HK-2 (cell line): ENCODE results near the gene CAMK2B.

Source experiments
- DNase-seq: peaks from one replicate; pipeline ENCODE4 v3.0.0-alpha.2; 2018; ENCODE audit not compliant: unreplicated experiment

The CAMK2B gene

GRCh38 chr7:44330331-44330730 lies 4.9 kb upstream of the CAMK2B start:
- no peak for DNase-seq

- DNase-seq: no peak
These were observed 4.5 kb upstream of the CAMK2B start for GRCh38 chr7:44329888-44330287.

GRCh38 chr7:44329081-44329480 lies 3.7 kb upstream of the CAMK2B start:
- no peak for DNase-seq

DNA sequence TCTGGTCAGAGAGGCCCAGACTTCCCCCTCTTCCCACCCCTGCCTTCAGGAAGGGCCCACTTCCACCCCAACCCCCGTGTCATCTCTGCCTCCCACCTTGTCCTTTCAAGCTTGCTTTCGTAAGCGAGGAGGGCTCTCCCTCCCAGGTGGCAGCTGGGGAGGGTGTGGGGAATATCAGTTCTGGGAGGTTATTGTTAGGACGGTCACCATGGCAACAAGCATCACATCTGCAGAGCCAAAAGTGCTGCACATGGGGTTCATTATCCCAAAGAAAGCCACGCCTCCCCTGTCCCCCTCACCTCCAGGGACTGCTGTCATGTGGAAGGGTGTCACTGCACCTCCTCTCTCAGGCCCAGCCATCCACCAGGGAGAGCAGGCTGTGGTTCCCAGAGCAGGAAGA lies 2.6 kb upstream of the CAMK2B start:
- DNase-seq: no peak

DNA sequence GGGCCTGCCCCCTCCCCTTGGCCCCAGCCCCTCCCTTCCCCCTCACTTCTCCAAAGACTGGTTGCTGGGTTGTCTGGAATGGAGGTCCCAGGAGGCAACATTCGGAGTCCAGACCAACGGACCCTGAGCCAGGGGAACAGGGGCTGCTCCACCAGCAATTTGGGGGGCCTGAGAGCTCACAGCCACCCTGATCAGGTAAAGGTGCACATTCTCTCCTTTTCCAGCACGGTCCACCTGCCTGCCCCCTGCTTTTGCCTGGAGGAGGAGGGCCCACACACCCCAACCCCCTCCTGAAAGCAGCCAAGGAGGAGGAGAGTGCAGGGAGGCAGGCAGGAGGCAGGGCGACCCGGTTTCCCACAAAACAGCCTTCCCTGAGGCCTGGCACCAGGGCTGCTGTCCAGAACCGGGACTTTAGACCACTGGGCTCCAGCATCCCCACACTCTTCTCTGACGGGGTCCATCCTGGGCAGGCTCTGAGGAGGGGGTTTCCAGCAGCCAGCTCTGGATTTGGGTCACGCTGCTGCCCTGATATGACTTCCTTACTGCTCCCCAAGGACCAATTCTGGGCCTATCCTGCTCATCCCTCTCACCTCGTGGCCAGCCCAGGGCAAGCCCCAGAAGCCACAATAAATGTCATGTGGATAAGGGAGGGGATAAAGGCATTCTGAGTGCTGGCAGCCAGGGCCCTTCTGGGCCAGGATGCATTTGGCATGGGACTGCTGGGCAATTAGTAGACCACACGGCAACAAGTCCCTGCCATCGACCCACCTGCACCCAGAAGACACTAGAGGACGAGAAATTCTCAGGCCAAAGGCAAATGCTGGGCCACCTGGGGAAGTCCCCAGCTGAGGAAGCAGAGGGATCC lies 1.1 kb upstream of the CAMK2B start:
- no peak for DNase-seq

DNA sequence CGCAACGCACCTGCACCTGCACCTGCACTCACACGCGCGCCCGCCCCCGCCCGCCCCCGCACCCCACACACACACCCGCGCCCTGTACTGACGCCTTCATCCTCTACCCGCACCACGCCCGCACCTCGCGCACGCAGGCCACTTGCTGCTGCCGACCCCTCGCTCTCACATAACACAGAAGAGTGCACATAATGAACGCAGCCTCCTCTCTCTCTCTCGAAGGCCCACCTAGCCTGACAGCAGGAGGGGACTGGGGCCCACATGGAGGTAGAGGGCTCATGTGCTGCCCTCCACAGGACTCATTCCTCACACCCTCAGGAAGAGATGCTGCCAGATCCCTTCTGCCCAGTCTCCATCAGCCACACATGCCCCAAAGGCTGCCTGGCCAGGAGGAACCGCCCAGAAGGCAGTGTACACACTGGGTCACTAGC lies 432 bp upstream of the CAMK2B start:
- DNase-seq: no peak

DNA sequence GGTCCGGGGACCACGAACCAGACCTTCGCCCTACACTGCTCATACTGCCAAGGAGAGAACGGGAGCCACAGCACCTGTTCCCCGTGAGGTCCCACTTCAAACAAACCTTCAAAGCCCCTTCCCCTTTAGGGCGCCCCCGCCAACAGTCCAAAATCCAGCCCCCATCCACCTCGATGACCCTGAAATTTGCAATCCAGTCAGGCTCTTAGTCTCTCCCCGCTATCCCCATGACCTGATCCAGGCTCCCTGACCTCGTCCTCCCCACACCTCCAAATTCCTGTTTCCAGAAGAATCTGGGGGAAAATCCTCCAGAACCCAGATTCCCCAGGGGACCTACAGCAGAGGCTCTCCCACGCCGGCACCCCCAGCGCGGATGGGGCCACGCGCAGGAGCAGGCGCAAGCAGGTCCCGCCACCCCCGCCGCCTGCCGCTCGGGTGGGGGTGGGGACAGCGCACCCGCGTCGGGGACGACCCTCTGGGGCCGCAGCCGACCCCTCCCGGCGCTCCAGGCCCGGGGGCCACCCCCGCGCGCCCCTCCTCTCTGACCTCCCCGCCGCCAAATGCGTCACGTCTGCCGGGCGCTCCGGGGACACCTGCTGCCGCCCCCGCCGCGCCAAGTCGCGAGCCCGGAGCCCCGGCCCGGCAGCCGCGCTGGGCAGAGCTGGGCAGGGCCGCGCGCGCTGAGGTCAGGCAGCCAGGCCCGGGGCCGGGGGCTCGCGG lies 753 bp downstream of the CAMK2B start:
- no peak for DNase-seq

DNA sequence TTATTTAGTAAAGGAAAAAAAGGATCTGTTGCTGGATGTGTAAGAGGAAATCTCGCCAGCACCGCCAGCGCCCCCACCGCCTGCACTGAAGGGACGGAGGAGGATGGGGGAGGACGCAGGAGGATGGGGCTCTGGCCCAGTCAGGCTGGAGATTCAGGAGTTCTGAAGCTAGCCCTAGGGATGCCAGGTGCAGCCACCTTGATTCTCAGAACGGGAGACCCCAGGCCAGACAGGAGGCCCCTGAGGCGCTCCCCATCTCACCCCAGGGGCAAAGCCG lies 1.3 kb downstream of the CAMK2B start:
- no peak for DNase-seq

DNA sequence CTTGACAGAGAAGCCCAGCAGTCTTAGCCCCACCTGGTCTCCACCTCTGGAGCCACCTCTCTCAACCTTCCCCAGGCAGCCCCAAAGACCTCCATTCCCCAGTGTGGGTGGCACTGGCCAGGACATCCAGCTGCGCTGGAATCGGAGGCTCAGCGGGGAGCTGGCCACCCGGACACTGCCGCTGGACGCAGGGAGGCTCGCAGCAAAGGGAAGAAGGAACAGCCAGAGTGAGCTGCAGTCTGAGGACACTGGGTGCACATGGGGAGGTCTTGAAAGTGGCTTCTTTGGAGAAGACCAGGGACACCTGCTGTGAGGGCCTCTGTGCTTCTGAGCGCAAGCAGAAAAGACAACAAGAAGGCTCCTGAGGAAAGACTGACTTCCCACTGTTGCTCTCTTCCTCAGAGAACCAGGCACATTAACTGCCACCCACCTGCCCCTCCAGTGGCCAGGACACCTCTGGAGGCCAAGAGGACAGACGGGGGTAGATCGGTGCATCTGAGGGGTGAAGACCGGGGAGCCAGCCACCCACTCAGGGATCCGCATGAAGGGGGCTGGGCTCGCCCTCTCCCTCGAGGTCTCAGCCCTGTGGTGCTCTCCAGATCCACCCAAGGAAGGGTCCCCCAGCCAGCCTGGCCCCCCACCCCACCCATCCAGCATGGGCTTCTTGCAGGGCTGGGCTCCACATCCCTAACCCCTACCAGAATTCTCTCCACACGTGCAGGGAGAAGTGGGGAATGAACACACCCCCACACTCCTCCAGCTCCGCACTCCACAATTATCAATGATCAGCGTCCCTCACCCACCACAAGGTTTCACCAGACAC lies 1.8 kb downstream of the CAMK2B start:
- no peak for DNase-seq

DNA sequence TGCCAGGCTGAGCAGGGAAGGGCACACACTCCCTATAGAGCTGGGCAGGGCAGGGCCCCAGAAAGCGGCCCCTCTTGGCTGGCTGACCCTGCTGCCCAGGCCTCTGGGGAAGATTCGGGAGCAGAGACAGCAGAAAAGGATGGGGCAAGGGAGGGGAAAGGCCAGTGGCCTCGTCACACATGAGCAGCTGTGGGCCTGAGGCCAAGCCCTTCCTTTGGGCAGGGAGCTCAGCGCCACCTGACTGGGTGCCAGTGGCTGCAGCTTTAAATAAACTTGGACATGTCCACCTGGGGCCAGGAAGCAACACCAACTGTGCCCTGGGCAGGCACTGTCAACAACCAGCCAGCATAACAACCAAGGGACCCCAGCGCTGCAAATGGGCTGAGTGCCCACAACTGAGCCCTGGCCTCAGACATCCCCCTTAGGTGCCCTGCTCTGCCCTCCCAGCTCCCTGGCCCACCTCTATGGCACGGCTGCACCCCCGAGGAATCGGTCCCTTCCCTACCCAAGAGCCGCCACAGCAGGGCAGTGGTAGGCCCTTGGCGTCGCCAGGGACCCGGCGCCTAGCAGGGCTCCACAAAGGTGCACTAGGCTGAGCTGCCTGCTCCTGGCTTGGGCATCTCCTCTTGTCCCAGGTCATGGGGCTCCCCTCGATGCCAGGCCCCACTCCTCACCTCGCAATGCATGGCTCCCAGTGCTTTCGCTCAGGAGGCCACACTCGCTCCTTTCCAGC lies 2.6 kb downstream of the CAMK2B start:
- DNase-seq: no peak

GRCh38 chr7:44321796-44322195 lies 3.6 kb downstream of the CAMK2B start:
- no peak for DNase-seq

- DNase-seq: no peak
These were observed 4.5 kb downstream of the CAMK2B start for GRCh38 chr7:44320794-44321371.

DNA sequence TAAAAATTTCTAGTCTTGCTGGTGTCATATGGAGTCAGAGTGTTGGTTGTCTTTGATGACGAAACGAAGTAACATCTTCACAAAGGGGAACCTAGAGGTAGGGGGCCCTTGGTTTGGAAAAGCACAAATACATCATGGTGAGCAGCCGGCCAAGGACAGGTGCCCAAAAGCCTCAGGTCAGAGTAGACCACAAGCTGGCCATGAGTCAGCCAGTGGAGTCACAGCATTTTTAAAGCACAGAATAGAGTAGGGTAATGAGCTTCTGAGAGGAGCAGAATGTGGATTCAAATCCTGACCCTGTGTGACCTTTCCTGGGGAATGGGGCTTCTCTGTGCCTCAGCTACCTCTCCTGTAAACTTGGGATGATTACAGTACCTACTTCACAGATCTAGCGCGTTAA lies 5.3 kb downstream of the CAMK2B start:
- no peak for DNase-seq

- no peak for DNase-seq
These were observed 7.1 kb downstream of the CAMK2B start for GRCh38 chr7:44318332-44318731.

- DNase-seq: no peak
These were observed 10.0 kb downstream of the CAMK2B start for GRCh38 chr7:44315301-44315903.

DNA sequence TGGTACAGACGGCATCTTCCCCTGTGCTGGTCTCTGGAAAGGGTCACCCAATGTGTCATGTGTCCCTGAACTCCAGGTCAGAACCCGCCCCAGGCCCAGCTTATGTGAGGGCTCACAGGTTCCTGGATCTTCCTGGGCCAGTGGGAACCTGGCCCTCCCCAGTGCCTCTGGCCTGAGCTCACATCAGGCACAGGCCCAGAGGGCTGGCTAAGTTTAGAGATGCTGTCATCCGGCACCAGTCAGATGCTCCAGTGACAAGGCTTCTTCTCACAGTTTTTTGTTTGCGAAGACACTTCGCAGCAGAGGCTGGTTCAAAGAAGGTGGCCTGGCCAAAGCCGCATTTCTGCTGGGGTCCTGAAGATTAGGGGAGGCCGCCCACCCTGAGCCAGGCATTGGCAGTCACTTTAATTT lies 11.8 kb downstream of the CAMK2B start:
- DNase-seq: no peak

DNA sequence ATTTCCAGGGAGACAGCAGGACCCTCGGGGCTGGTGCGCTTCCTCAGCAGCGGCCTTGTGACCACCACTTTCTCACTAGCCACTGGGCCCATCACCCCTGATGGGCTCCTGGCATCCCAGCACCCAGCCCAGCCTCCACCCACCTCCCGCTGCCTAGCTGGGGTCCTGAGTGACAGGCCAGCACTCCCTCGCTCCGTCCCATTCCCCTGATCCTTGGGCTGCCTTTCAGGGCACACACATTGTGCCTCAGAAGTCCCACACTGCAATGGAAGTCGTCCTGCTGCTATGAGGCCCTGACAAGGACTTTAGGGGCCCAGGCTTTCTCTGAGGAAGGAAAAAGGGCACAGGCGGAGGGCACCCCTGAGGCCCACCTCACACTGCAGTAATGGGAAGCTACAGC lies 12.4 kb downstream of the CAMK2B start:
- DNase-seq: no peak

- no peak for DNase-seq
These were observed 13.6 kb downstream of the CAMK2B start for GRCh38 chr7:44311561-44312495.

DNA sequence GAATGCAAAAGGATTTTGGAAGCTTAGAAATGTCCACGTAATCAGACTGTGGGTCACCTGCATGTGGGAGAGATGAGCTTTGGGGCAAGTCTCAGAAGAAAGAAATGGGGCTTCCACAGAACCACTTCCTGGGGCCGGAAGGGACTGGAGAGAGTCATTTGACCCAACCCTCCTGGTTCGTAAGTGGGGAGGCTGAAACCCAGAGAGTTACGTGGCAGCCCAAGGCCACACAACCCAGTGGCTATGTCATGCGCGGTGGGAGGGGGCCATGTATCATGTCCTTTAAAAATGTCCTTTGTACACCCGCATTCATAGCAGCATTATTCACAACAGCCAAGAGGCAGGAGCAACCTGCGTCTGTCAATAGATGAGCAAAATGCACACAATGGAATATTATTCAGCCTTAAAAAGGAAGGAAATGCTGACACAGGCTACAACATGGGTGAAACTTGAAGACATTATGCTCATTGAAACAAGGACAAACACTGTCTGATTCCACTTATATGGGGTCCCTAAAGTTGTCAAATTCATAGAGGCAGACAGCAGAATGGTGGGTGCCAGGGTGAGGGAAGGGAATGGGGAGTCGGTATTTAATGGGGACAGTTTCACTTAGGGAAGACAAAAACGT lies 15.1 kb downstream of the CAMK2B start:
- no peak for DNase-seq
